Colonic mucosa (tissue), 4 donors: ENCODE measurements around the gene RCVRN. TPM values are rescaled to one million over a fixed set of nuclear protein-coding genes. Genes with fewer than 3 reads are reported as not detected.

ENCODE experiments used
- DNase-seq: peaks from one replicate; pipeline ENCODE4 v3.0.0-alpha.2; 2020
- H3K27ac ChIP-seq: fragments of 200-600 bp; one replicate; pipeline ENCODE4 v1.8.0; 2021
- H3K27me3 ChIP-seq: fragments of 200-600 bp; one replicate; pipeline ENCODE4 v1.8.0; 2021
- H3K36me3 ChIP-seq: fragments of 200-600 bp; one replicate; pipeline ENCODE4 v1.8.0; 2021
- H3K4me1 ChIP-seq: fragments of 200-600 bp; one replicate; pipeline ENCODE4 v1.8.0; 2021; ENCODE audit warnings: mild to moderate bottlenecking
- H3K4me3 ChIP-seq: fragments of 200-600 bp; one replicate; pipeline ENCODE4 v1.8.0; 2021
- H3K9ac ChIP-seq, 2 donors: one replicate each; pipeline ENCODE4 v1.7.0; 2013; ENCODE audit warnings: control low read depth in 2 of 2, low read depth in 2 of 2, low read length in 2 of 2
- H3K9me3 ChIP-seq: fragments of 200-600 bp; one replicate; pipeline ENCODE4 v1.8.0; 2021
- CTCF ChIP-seq: fragments of 200-600 bp; IDR thresholded peaks from one replicate; pipeline ENCODE4 v1.8.0; 2022; ENCODE audit warnings: antibody characterized with exemption, mild to moderate bottlenecking
- intact Hi-C: fragments of 100-400 bp; cut with DNase I; formaldehyde crosslinking; loops from one replicate; pipeline ENCODE4 v1.14.1; 2022
- total RNA-seq, 2 donors: library from RNA; stranded (reverse); fragmentation: NEBNext Ultra II Directional in 1 of 2; extraction: Animal tissue kit (Norgen Biotek cat#: 25700) in 1 of 2; gene quantifications; one replicate each; pipeline ENCODE4 v1.2.1, GENCODE V29; 2021
- donor health status: healthy.
- donor health status: DM: no; HTN: no; CAD: no.
- donor health status: DM: no; HTN: no; CAD: no.

Gene RCVRN
- total RNA-seq, 2 donors from 2014 or later = not detected

GRCh38 chr17:9929871-9930270, 24.8 kb upstream of the RCVRN start:
- DNase-seq = no peak
- intact Hi-C loops = loop anchor here (5.0 to 10.0 kb wide), 3 partner anchors 55 to 685 kb away; no protein-coding TSS in a partner anchor
- H3K36me3 ChIP-seq = no peaks in the 10 kb centered on the region
- H3K4me3 ChIP-seq = no peak overlapping the region
- H3K9ac ChIP-seq = no peak overlapping the region
- TF ChIP-seq CTCF = no peak
- no peaks in the 10 kb centered on the region for H3K4me1 ChIP-seq
- no peak overlapping the region for H3K27ac ChIP-seq
- H3K9me3 ChIP-seq = no peaks in the 10 kb centered on the region
- H3K27me3 ChIP-seq = no peaks in the 10 kb centered on the region

- no peak overlapping the region for H3K9ac ChIP-seq
- no peak for TF ChIP-seq CTCF
- no peaks in the 10 kb centered on the region for H3K4me1 ChIP-seq
- H3K9me3 ChIP-seq = no peaks in the 10 kb centered on the region
- no peak for DNase-seq
- H3K36me3 ChIP-seq = no peaks in the 10 kb centered on the region
- H3K27ac ChIP-seq = no peak overlapping the region
- no peaks in the 10 kb centered on the region for H3K27me3 ChIP-seq
- no peak overlapping the region for H3K4me3 ChIP-seq
- intact Hi-C loops = loop anchor here (5.0 to 10.0 kb wide), 3 partner anchors 56 to 686 kb away; no protein-coding TSS in a partner anchor
These were observed 23.7 kb upstream of the RCVRN start for GRCh38 chr17:9928601-9929333.

GRCh38 chr17:9926150-9926804, 21.2 kb upstream of the RCVRN start:
- Histone ChIP-seq H3K36me3 (no peaks in the 10 kb centered on the region), H3K27ac (no peak overlapping the region), H3K9me3 (no peaks in the 10 kb centered on the region), H3K27me3 (no peaks in the 10 kb centered on the region), H3K4me1 (no peaks in the 10 kb centered on the region), H3K9ac (no peak overlapping the region), H3K4me3 (no peak overlapping the region)
- no peak for TF ChIP-seq CTCF
- DNase-seq = no peak
- intact Hi-C loops = loop anchor here (5.0 to 10.0 kb wide), 3 partner anchors 59 to 689 kb away; no protein-coding TSS in a partner anchor

- H3K9me3 ChIP-seq = no peaks in the 10 kb centered on the region
- intact Hi-C loops = loop anchor here (5.0 to 10.0 kb wide), 3 partner anchors 59 to 689 kb away; no protein-coding TSS in a partner anchor
- TF ChIP-seq CTCF = no peak
- DNase-seq = no peak
- no peaks in the 10 kb centered on the region for H3K4me1 ChIP-seq
- no peak overlapping the region for H3K27ac ChIP-seq
- H3K4me3 ChIP-seq = no peak overlapping the region
- no peak overlapping the region for H3K9ac ChIP-seq
- H3K27me3 ChIP-seq = no peaks in the 10 kb centered on the region
- H3K36me3 ChIP-seq = no peaks in the 10 kb centered on the region
These were observed 20.4 kb upstream of the RCVRN start for GRCh38 chr17:9925457-9925856.

- Histone ChIP-seq H3K27ac (no peak overlapping the region), H3K9ac (no peak overlapping the region), H3K27me3 (no peaks in the 10 kb centered on the region), H3K36me3 (no peaks in the 10 kb centered on the region), H3K4me3 (no peak overlapping the region), H3K4me1 (no peaks in the 10 kb centered on the region), H3K9me3 (no peaks in the 10 kb centered on the region)
- DNase-seq = no peak
- peak; percentile 71 for TF ChIP-seq CTCF
- intact Hi-C loops = loop anchor here (5.0 to 10.0 kb wide), 3 partner anchors 60 to 690 kb away; no protein-coding TSS in a partner anchor
These were observed 19.7 kb upstream of the RCVRN start for GRCh38 chr17:9924735-9925191.
